BLaER1 treated with 17β-estradiol and CSF1 and Interleukin-3, amounts not matched to agents 10 nM and 100 nM (cell line): ENCODE data around the gene FAF1.
A peak's percentile ranks its signal among the peaks of the same experiment; 100 is the strongest.

ENCODE experiments used
- H3K27ac ChIP-seq, 11 experiments: shearing (Covaris generic); formaldehyde crosslinking; 2 replicates each; pipeline ENCODE4 v1.8.1; 2022
- H3K27me3 ChIP-seq, 11 experiments: shearing (Covaris generic); formaldehyde crosslinking; 2 replicates each; pipeline ENCODE4 v1.8.1; 2022
- H3K36me3 ChIP-seq, 11 experiments: shearing (Covaris generic); formaldehyde crosslinking; 2 replicates each; pipeline ENCODE4 v1.8.1; 2022
- H3K4me1 ChIP-seq, 10 experiments: shearing (Covaris generic); formaldehyde crosslinking; 2 replicates each; pipeline ENCODE4 v1.8.1; 2022
- H3K4me2 ChIP-seq, 11 experiments: shearing (Covaris generic); formaldehyde crosslinking; 2 replicates each; pipeline ENCODE4 v1.8.1; 2022
- H3K4me3 ChIP-seq, 10 experiments: shearing (Covaris generic); formaldehyde crosslinking; 2 replicates each; pipeline ENCODE4 v1.8.1; 2022
- H3K9ac ChIP-seq, 11 experiments: shearing (Covaris generic); formaldehyde crosslinking; 2 replicates each; pipeline ENCODE4 v1.8.1; 2022
- H3K9me3 ChIP-seq, 11 experiments: shearing (Covaris generic); formaldehyde crosslinking; replicated peaks in 1 of 11; 2 replicates each; pipeline ENCODE4 v1.8.1; 2022
- H4K20me1 ChIP-seq, 11 experiments: shearing (Covaris generic); formaldehyde crosslinking; 2 replicates each; pipeline ENCODE4 v1.8.1; 2022
- Cebpa-rat ChIP-seq, 11 experiments: shearing (Covaris generic); IDR thresholded peaks; 2 replicates each; pipeline ENCODE4 v1.8.1; 2022

Gene FAF1

GRCh38 chr1:50490640-50491039 lies 469.4 kb downstream of the FAF1 start:
- Histone ChIP-seq H3K36me3 (peaks cover 35 to 82% (median 54%) of the 10 kb centered on the region in 11 experiments; a peak in 21 of 22 replicates), H3K4me1 (no peaks in the 10 kb centered on the region), H3K9ac (no peak overlapping the region), H3K27me3 (no peaks in the 10 kb centered on the region), H3K4me3 (no peak overlapping the region), H4K20me1 (no peaks in the 10 kb centered on the region), H3K27ac (no peak overlapping the region), H3K4me2 (no peak overlapping the region), H3K9me3 (peaks cover 0 to 13% (median 7%) of the 10 kb centered on the region in 11 experiments; a peak in 6 of 22 replicates)
- TF ChIP-seq Cebpa-rat (IDR thresholded peaks at IDR 0.05): no peak

DNA sequence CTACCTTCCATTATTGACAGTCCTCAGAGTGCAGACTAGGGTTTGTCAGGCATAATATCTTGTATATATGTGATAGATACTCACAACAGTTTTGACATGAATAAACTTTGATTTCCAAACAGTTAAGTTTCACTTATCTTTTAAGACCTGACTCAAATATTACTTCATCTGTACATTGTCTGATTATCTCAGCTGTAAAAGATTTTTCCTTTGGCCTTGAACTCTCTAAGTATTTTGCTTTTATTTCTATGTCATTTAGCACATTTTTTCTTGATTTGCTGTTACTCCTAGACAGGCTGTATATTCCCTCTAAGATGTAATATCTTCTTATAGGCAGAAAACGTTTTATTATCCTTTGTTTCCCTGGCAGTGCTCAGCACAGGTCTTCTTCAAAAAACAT lies 471.2 kb downstream of the FAF1 start:
- no peak overlapping the region for H3K4me3 ChIP-seq
- peaks cover 30 to 73% (median 47%) of the 10 kb centered on the region in 11 experiments; a peak in 21 of 22 replicates for H3K36me3 ChIP-seq
- TF ChIP-seq Cebpa-rat (IDR thresholded peaks at IDR 0.05): no peak

GRCh38 chr1:50488356-50488755 lies 471.7 kb downstream of the FAF1 start:
- TF ChIP-seq Cebpa-rat (IDR thresholded peaks at IDR 0.05): no peak
- peaks cover 0 to 13% (median 7%) of the 10 kb centered on the region in 11 experiments; a peak in 5 of 22 replicates for H3K9me3 ChIP-seq
- H3K36me3 ChIP-seq: peaks cover 30 to 70% (median 45%) of the 10 kb centered on the region in 11 experiments; a peak in 21 of 22 replicates
- no peaks in the 10 kb centered on the region for H3K27me3 ChIP-seq
- no peak overlapping the region for H3K4me2 ChIP-seq
- H3K4me3 ChIP-seq: no peak overlapping the region
- no peak overlapping the region for H3K9ac ChIP-seq
- no peaks in the 10 kb centered on the region for H3K4me1 ChIP-seq
- no peak overlapping the region for H3K27ac ChIP-seq
- no peaks in the 10 kb centered on the region for H4K20me1 ChIP-seq

More for the DNA sequence above, 471.2 kb downstream of the FAF1 start:
- Histone ChIP-seq H3K27me3 (no peaks in the 10 kb centered on the region), H3K27ac (no peak overlapping the region), H3K4me1 (no peaks in the 10 kb centered on the region), H4K20me1 (no peaks in the 10 kb centered on the region), H3K4me2 (no peak overlapping the region), H3K9me3 (peaks cover 0 to 13% (median 7%) of the 10 kb centered on the region in 11 experiments; a peak in 5 of 22 replicates), H3K9ac (no peak overlapping the region)

DNA sequence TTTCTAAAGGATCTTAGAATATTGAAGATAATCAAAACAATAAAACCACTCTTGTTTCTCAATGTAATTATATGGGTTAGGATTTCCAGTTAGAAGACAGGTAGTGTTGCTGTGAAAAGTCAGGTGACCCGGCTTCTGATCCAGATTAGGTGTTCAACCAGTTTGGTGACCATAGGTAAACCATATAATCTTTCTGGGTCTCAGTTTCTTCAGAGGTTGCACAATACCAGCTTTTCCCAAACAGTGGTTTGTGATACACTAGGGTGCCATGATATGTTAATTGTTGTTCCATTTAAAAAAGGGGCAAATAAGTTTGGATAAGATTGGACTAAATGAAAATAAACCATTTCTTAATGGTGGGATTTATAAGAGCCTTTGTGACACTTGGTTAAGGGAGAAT lies 472.3 kb downstream of the FAF1 start:
- peak in 1 of 11 experiments; percentile 31; a peak in 1 of 22 replicates for TF ChIP-seq Cebpa-rat (IDR thresholded peaks at IDR 0.05)
- H3K36me3 ChIP-seq: peaks cover 30 to 70% (median 45%) of the 10 kb centered on the region in 11 experiments; a peak in 21 of 22 replicates
- no peaks in the 10 kb centered on the region for H3K4me1 ChIP-seq
- H3K9me3 ChIP-seq: peaks cover 0 to 13% (median 7%) of the 10 kb centered on the region in 11 experiments; a peak in 5 of 22 replicates
- H3K27me3 ChIP-seq: no peaks in the 10 kb centered on the region
- no peak overlapping the region for H3K27ac ChIP-seq
- no peak overlapping the region for H3K4me2 ChIP-seq
- no peak overlapping the region for H3K9ac ChIP-seq
- no peak overlapping the region for H3K4me3 ChIP-seq
- H4K20me1 ChIP-seq: no peaks in the 10 kb centered on the region

DNA sequence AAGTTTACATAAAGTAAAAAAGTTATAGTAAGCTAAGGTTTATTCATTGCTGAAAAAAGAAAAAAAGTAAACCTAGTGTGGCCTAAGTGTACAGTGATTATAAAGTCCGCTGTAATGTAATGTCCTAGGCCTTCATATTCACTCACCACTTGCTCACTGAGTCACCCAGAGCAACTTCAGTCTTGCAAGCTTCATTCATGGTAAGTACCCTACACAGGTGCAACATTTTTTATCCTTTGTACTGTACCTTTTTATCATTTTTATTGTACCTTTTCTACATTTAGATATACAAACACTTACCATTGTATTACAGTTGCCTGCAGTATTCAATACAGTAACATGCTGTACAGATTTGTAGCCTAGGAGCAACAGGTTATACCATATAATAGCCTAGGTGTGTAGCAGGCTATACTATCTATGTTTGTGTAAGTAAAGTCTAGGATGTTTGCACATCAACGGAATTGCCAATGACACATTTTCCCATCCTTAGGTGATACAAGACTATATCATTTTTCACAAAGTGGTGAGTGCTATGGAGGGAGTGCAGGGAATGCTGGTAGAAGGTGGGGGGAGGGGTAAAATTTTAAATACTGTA lies 478.8 kb downstream of the FAF1 start:
- peaks cover 0 to 17% (median 7%) of the 10 kb centered on the region in 11 experiments; a peak in 10 of 22 replicates for H3K36me3 ChIP-seq
- no peak for TF ChIP-seq Cebpa-rat (IDR thresholded peaks at IDR 0.05)
- H3K9me3 ChIP-seq: 0 out of 22 replicates have a peak, but pooled peaks cover 0 to 4% (median 0%) of the 10 kb centered on the region in 11 experiments
- H3K9ac ChIP-seq: no peak overlapping the region
- no peaks in the 10 kb centered on the region for H3K27me3 ChIP-seq
- no peak overlapping the region for H3K4me2 ChIP-seq
- no peak overlapping the region for H3K27ac ChIP-seq
- H3K4me3 ChIP-seq: no peak overlapping the region
- no peaks in the 10 kb centered on the region for H3K4me1 ChIP-seq
- no peaks in the 10 kb centered on the region for H4K20me1 ChIP-seq

GRCh38 chr1:50476800-50477199 lies 483.3 kb downstream of the FAF1 start:
- no peak for TF ChIP-seq Cebpa-rat (IDR thresholded peaks at IDR 0.05)
- Histone ChIP-seq H3K4me1 (no peaks in the 10 kb centered on the region), H3K4me3 (no peak overlapping the region), H3K9me3 (no peaks in the 10 kb centered on the region), H3K36me3 (peaks cover 18 to 48% (median 32%) of the 10 kb centered on the region in 11 experiments), H3K4me2 (no peak overlapping the region), H3K27ac (no peak overlapping the region), H4K20me1 (no peaks in the 10 kb centered on the region; a peak in 1 of 22 replicates), H3K9ac (no peak overlapping the region), H3K27me3 (no peaks in the 10 kb centered on the region)

DNA sequence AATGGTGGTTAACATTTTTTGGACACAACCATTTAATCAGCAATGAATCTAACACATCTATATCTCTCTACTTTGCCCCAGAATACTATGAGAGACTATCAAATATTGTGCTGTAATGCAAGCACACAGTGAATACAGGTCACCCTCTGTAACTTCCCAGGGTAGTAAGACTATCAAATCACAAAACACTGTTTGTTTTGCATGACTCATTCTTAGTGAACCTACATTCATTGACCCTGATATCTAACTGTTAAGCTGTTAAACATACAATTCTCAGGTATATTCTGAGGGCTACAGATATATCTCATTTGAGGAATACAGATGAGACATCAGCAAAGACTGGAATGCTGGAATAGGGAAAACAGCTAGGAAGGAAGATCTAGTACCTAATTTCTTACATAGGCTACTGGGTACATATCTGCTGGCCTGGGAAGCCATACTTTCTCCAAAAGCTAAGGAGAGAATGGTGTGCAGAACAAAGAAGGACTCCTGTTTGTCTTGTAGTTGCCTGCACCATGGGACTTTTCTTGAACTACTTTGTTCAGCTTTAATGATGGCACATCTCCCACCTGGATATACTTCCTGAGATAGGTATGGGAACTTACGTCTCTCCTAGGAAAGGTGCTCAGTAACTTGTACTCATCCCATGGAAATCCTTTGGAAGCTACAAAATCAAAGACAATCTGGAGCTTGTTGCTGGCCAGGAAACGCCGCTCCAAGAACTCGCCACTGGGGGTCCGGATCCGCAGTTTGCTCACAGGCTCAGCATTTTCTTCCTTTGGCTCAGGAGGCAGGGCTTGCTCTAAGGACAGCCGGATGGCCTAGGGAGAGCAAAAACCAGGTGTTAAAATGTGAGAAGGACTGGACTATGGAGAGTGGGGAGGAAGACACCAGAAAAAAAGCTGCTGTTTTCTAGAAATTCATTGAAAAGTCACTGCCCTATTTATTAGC lies 484.9 kb downstream of the FAF1 start:
- Histone ChIP-seq H3K27me3 (no peaks in the 10 kb centered on the region), H3K4me3 (no peak overlapping the region), H3K36me3 (peaks cover 18 to 50% (median 34%) of the 10 kb centered on the region in 11 experiments), H3K4me1 (no peaks in the 10 kb centered on the region), H3K9me3 (no peaks in the 10 kb centered on the region), H3K27ac (no peak overlapping the region), H3K9ac (no peak overlapping the region), H4K20me1 (no peaks in the 10 kb centered on the region; a peak in 1 of 22 replicates), H3K4me2 (no peak overlapping the region)
- no peak for TF ChIP-seq Cebpa-rat (IDR thresholded peaks at IDR 0.05)

- no peak for TF ChIP-seq Cebpa-rat (IDR thresholded peaks at IDR 0.05)
- Histone ChIP-seq H3K4me2 (no peak overlapping the region), H3K27ac (no peak overlapping the region), H3K4me3 (no peak overlapping the region), H3K9ac (no peak overlapping the region), H4K20me1 (no peaks in the 10 kb centered on the region; a peak in 1 of 22 replicates), H3K9me3 (no peaks in the 10 kb centered on the region), H3K27me3 (no peaks in the 10 kb centered on the region), H3K36me3 (peaks cover 18 to 62% (median 32%) of the 10 kb centered on the region in 11 experiments), H3K4me1 (no peaks in the 10 kb centered on the region)
Measured at GRCh38 chr1:50473513-50473912, 486.6 kb downstream of the FAF1 start.

GRCh38 chr1:50471967-50472366 lies 488.1 kb downstream of the FAF1 start:
- Histone ChIP-seq H3K36me3 (peaks cover 18 to 62% (median 32%) of the 10 kb centered on the region in 11 experiments), H3K9me3 (no peaks in the 10 kb centered on the region), H3K27ac (no peak overlapping the region), H3K9ac (no peak overlapping the region), H3K4me1 (no peaks in the 10 kb centered on the region), H3K4me3 (no peak overlapping the region), H3K27me3 (no peaks in the 10 kb centered on the region), H3K4me2 (no peak overlapping the region), H4K20me1 (no peaks in the 10 kb centered on the region; a peak in 1 of 22 replicates)
- TF ChIP-seq Cebpa-rat (IDR thresholded peaks at IDR 0.05): no peak
